Breast epithelium (tissue), 4 donors: ENCODE results near the gene TRIM59. TPM values are rescaled to one million over a fixed set of nuclear protein-coding genes. Genes with fewer than 3 reads are reported as not detected.
A peak's percentile ranks its signal among the peaks of the same experiment; 100 is the strongest.

Source experiments
- DNase-seq, 2 donors: peaks; one replicate each; pipeline ENCODE4 v3.0.0-alpha.2; 2019; ENCODE audit warnings: low spot score in 2 of 2
- H3K27ac ChIP-seq, 2 donors: fragments of 200-600 bp; sonication (generic) in 1 of 2; one replicate each; pipeline ENCODE4 v1.5.1; 2016 to 2019; ENCODE audit warnings: mild to moderate bottlenecking in 1 of 2
- H3K27me3 ChIP-seq, 2 donors: fragments of 200-600 bp; sonication (generic) in 1 of 2; one replicate each; pipeline versions ENCODE4 v1.5.1 to v1.6.0; 2017 to 2019; ENCODE audit warnings: control low read depth in 1 of 2, mild to moderate bottlenecking in 1 of 2
- H3K36me3 ChIP-seq: fragments of 200-600 bp; one replicate; pipeline ENCODE4 v1.5.1; 2019
- H3K4me1 ChIP-seq, 2 donors: fragments of 200-600 bp; sonication (generic); one replicate each; pipeline ENCODE4 v1.5.1; 2016 to 2019; ENCODE audit warnings: control low read depth in 1 of 2
- H3K4me3 ChIP-seq, 3 donors: fragments of 200-600 bp; sonication (generic); 1 replicate in 2 of 3; 2 replicates in 1 of 3; pipeline ENCODE4 v1.5.1; 2016 to 2019; ENCODE audit warnings: mild to moderate bottlenecking in 3 of 3, moderate library complexity in 2 of 3
- H3K9me3 ChIP-seq, 2 donors: fragments of 200-600 bp; sonication (generic) in 1 of 2; one replicate each; pipeline ENCODE4 v1.5.1; 2016 to 2019; ENCODE audit warnings: control low read depth in 1 of 2
- POLR2A ChIP-seq: fragments of 450-650 bp; IDR thresholded peaks from one replicate; pipeline ENCODE4 v1.6.1; 2016; ENCODE audit warnings: antibody characterized with exemption, mild to moderate bottlenecking, moderate library complexity
- POLR2AphosphoS5 ChIP-seq, 3 donors: sonication (generic); formaldehyde crosslinking; IDR thresholded peaks; one replicate each; pipeline ENCODE4 v1.6.1; 2017; ENCODE audit warnings: antibody characterized with exemption in 3 of 3
- intact Hi-C: fragments of 100-400 bp; cut with DNase I; formaldehyde crosslinking; loops from one replicate; pipeline ENCODE4 v1.15.1; 2023; ENCODE audit warnings: low total_unique reads
- total RNA-seq, 3 donors: library from RNA; depleted of rRNA; stranded (reverse); fragments of >200 nt; gene quantifications; one replicate each; pipeline ENCODE4 v1.1.0, GENCODE V29; 2016
- TF ChIP-seq, protein P1 (sequence below), 3 donors: fragments of 450-650 bp; IDR thresholded peaks; one replicate each; pipeline ENCODE4 v1.5.1; 2016 to 2017; ENCODE audit warnings: antibody characterized with exemption in 3 of 3, mild to moderate bottlenecking in 3 of 3, moderate library complexity in 3 of 3

Gene TRIM59, protein sequence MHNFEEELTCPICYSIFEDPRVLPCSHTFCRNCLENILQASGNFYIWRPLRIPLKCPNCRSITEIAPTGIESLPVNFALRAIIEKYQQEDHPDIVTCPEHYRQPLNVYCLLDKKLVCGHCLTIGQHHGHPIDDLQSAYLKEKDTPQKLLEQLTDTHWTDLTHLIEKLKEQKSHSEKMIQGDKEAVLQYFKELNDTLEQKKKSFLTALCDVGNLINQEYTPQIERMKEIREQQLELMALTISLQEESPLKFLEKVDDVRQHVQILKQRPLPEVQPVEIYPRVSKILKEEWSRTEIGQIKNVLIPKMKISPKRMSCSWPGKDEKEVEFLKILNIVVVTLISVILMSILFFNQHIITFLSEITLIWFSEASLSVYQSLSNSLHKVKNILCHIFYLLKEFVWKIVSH
- 1 to 10 TPM in 2 of 3 donors, under 1 TPM in 1; 0.64 to 5.0 (median 3.9) TPM for total RNA-seq

DNA sequence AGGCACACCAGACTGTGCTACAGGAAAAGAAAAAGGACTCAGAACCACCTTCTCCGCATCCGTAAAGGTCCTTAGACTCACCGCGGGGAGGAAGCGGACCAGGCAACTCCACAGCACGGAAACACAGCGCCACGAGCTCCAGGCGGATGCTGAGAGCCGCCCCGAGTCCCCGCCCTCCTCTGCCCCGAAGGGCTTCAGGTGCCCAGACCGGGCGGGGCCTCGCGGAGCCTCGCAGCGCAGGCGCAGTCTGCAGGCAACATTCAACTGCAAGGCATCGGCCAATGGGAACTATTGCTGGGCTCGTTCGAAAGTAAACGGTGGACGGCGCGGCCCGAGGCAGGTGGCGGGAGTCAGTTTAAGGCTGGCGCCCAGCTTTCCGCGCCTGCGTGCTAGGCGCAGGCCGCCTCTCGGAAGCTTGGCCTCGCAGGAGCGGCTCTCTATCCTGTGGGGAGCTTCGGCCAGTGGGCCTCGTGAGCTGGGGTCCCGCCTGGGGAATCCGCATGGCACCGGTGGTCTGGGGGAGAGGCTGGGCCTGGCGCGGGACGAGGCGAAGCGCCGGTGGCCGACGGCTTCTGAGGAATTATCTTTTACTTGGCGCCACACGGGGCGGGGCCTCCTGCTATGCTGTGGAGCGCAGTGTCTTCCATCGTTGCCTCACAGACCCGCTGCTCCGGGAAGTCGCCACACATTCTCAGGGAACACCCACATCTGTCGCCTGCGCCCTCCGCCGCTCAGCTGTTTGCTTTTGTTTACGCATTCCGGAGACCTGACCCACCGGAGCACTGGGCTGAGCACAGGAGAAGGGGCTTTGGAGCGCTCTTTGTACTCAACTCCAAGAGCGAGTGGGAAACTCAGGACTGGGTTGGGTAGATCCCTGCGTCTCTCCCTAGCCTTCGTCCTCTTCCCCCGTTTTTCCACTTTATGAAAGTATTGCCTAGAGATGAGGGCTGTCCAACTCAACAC is at the start of gene TRIM59:
TSS of gene TRIM59 (minus strand) at position 151 of the 963 bp plus-strand sequence. CDS start 10,603 bp downstream, outside the sequence.
- peak within 1 kb of the TSS; percentile 79 for H3K27ac ChIP-seq
- no peaks in the 10 kb centered on the region for H3K27me3 ChIP-seq
- H3K9me3 ChIP-seq = no peaks in the 10 kb centered on the region
- intact Hi-C loops = no loop called here
- peak within 1 kb of the TSS; percentile 40 to 80 (median 61) for H3K4me3 ChIP-seq
- peak in 2 of 3 donors; percentile 63 to 74 for TF ChIP-seq POLR2AphosphoS5 (IDR thresholded peaks at IDR 0.05)
- no peak for TF ChIP-seq POLR2A
- DNase-seq = peak; percentile 83 to 90
- no peaks in the 10 kb centered on the region for H3K36me3 ChIP-seq
- no peaks in the 10 kb centered on the region for H3K4me1 ChIP-seq

DNA sequence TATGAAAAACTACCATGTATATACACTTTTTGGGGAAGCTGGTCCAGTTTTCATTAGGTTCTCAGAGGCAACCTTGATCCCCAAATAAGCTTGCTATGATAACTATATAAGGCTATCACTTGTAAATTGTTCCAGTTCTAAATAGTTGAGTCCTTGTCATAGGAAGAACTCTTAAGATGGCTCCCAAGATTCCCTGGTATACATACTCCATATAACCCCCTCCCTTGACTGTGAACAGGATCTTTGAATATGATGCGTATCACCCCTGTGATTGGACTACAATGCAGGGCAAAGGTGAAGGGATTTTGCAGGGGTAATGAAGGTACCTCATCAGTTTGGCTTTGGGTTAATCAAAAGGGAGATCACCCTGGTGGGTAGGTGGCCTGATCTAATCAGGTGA is 48.6 kb upstream of the TRIM59 start:
- TF ChIP-seq POLR2A (no peak), POLR2AphosphoS5 (IDR thresholded peaks at IDR 0.05) (no peak)
- TF ChIP-seq, protein P1, sequence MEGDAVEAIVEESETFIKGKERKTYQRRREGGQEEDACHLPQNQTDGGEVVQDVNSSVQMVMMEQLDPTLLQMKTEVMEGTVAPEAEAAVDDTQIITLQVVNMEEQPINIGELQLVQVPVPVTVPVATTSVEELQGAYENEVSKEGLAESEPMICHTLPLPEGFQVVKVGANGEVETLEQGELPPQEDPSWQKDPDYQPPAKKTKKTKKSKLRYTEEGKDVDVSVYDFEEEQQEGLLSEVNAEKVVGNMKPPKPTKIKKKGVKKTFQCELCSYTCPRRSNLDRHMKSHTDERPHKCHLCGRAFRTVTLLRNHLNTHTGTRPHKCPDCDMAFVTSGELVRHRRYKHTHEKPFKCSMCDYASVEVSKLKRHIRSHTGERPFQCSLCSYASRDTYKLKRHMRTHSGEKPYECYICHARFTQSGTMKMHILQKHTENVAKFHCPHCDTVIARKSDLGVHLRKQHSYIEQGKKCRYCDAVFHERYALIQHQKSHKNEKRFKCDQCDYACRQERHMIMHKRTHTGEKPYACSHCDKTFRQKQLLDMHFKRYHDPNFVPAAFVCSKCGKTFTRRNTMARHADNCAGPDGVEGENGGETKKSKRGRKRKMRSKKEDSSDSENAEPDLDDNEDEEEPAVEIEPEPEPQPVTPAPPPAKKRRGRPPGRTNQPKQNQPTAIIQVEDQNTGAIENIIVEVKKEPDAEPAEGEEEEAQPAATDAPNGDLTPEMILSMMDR (IDR thresholded peaks at IDR 0.05) = no peak
- no peaks in the 10 kb centered on the region for H3K9me3 ChIP-seq
- no peaks in the 10 kb centered on the region for H3K27me3 ChIP-seq
- H3K4me3 ChIP-seq = no peak overlapping the region
- no peaks in the 10 kb centered on the region for H3K36me3 ChIP-seq
- intact Hi-C loops = no loop called here
- no peak for DNase-seq
- no peaks in the 10 kb centered on the region for H3K4me1 ChIP-seq
- H3K27ac ChIP-seq = no peak overlapping the region

DNA sequence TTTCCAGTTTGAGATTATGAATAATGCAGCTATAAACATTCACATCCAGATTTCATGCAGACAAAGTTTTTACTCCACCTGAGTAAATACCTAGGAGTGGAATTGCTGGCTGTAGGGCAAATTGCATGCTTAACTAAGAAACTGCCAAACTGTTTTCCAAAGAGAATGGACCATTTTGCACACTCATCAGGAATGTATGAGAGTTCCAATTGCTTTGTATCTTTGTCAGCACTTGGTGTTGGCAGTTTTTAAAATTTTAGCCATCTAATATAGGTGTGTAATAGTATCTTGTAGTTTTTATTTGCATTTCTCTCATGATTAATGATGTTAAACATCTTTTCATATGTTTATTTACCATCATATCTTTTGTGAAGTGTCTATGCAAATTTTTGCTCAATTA is 40.6 kb upstream of the TRIM59 start:
- Histone ChIP-seq H3K27me3 (no peaks in the 10 kb centered on the region), H3K27ac (no peak overlapping the region), H3K36me3 (no peaks in the 10 kb centered on the region), H3K4me1 (no peaks in the 10 kb centered on the region), H3K9me3 (no peaks in the 10 kb centered on the region), H3K4me3 (no peak overlapping the region)
- TF ChIP-seq POLR2AphosphoS5 (IDR thresholded peaks at IDR 0.05) = no peak
- no peak for TF ChIP-seq POLR2A
- TF ChIP-seq, protein P1 (IDR thresholded peaks at IDR 0.05) = no peak
- no peak for DNase-seq
- intact Hi-C loops = no loop called here

DNA sequence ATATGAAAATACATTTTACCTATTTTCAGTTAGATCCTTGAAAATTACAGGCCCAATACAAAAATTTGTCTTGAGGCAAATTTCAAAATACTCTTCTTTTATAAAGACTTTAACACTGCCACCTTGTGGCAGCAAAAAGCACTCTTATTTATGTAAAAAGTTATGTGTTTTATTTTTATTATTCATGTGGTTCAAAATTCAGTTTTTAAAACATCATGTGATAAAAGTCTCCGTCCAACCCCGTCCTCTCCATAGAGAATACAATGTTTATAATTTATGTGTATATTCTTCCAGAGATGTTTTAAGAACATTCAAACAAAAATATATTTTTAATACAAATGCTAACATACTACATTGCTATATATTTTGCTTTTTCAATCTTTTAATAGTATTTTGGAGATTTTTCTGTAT is 36.9 kb upstream of the TRIM59 start:
- Histone ChIP-seq H3K27me3 (no peaks in the 10 kb centered on the region), H3K9me3 (no peaks in the 10 kb centered on the region), H3K27ac (no peak overlapping the region), H3K36me3 (no peaks in the 10 kb centered on the region), H3K4me1 (no peaks in the 10 kb centered on the region), H3K4me3 (no peak overlapping the region)
- no peak for DNase-seq
- TF ChIP-seq, protein P1 (IDR thresholded peaks at IDR 0.05) = peak in 2 of 3 donors; percentile 10 to 52
- TF ChIP-seq POLR2A (no peak), POLR2AphosphoS5 (IDR thresholded peaks at IDR 0.05) (no peak)
- intact Hi-C loops = no loop called here

DNA sequence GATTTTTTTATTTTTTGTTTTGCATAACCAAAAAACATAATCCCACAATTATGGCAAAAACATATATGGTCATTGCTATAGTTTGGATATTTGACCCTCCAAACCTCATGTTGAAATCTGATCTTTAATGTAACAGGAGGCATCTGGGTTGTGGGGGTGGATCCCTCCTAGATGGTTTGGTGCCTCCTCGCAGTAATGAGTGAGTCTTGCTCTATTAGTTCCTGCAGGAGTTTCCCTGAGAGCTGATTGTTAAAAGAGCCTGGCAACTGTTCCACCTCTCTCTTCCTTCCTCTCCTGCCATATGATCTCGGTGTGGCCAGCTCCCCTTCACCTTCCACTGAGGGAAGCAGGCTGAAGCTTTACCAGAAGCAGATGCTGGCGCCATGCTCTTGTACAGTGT is 33.2 kb upstream of the TRIM59 start:
- Histone ChIP-seq H3K27me3 (no peaks in the 10 kb centered on the region), H3K4me3 (no peak overlapping the region), H3K27ac (no peak overlapping the region), H3K36me3 (no peaks in the 10 kb centered on the region), H3K4me1 (no peaks in the 10 kb centered on the region), H3K9me3 (no peaks in the 10 kb centered on the region)
- DNase-seq = no peak
- intact Hi-C loops = no loop called here
- no peak for TF ChIP-seq POLR2AphosphoS5 (IDR thresholded peaks at IDR 0.05)
- no peak for TF ChIP-seq POLR2A
- TF ChIP-seq, protein P1 (IDR thresholded peaks at IDR 0.05) = no peak
